ENCODE measurements around the gene NSRP1. TPM values are rescaled to one million over a fixed set of nuclear protein-coding genes. Genes with fewer than 3 reads are reported as not detected.

NSRP1 gene
- total RNA-seq, 1 donor from 2014 or later = 33.1 TPM

- Histone ChIP-seq H3K4me1 (no peaks in the 10 kb centered on the region), H3K36me3 (peaks cover 4% of the 10 kb centered on the region), H3K9me3 (no peaks in the 10 kb centered on the region), H3K27me3 (ENCODE audit: low read depth) (no peaks in the 10 kb centered on the region), H3K27ac (no peak overlapping the region), H3K4me3 (no peak overlapping the region)
- no peak for DNase-seq
- intact Hi-C loops (cut with DNase I) = no loop called here
- no peak for ATAC-seq
- TF ChIP-seq CTCF (IDR thresholded peaks at IDR 0.05) = no peak
These were observed 101.2 kb downstream of the NSRP1 start for GRCh38 chr17:30217746-30218245.

- H3K27me3 ChIP-seq (ENCODE audit: low read depth) = no peaks in the 10 kb centered on the region
- DNase-seq (no peak), ATAC-seq (no peak)
- TF ChIP-seq CTCF (IDR thresholded peaks at IDR 0.05) = no peak
- intact Hi-C loops (cut with DNase I) = no loop called here
- H3K36me3 ChIP-seq = peaks cover 4% of the 10 kb centered on the region
- no peaks in the 10 kb centered on the region for H3K9me3 ChIP-seq
- no peaks in the 10 kb centered on the region for H3K4me1 ChIP-seq
- H3K4me3 ChIP-seq = no peak overlapping the region
- no peak overlapping the region for H3K27ac ChIP-seq
These were observed 102.2 kb downstream of the NSRP1 start for GRCh38 chr17:30218799-30219198.

- Histone ChIP-seq H3K27me3 (ENCODE audit: low read depth) (no peaks in the 10 kb centered on the region), H3K27ac (no peak overlapping the region), H3K4me1 (no peaks in the 10 kb centered on the region), H3K9me3 (no peaks in the 10 kb centered on the region), H3K4me3 (no peak overlapping the region), H3K36me3 (peaks cover 4% of the 10 kb centered on the region)
- intact Hi-C loops (cut with DNase I) = no loop called here
- DNase-seq = no peak
- no peak for ATAC-seq
- no peak for TF ChIP-seq CTCF (IDR thresholded peaks at IDR 0.05)
These were observed 102.7 kb downstream of the NSRP1 start for GRCh38 chr17:30219315-30219714.

- ATAC-seq (no peak), DNase-seq (no peak)
- intact Hi-C loops (cut with DNase I) = no loop called here
- Histone ChIP-seq H3K4me3 (no peak overlapping the region), H3K36me3 (peaks cover 4% of the 10 kb centered on the region), H3K27ac (no peak overlapping the region), H3K9me3 (no peaks in the 10 kb centered on the region), H3K4me1 (no peaks in the 10 kb centered on the region), H3K27me3 (ENCODE audit: low read depth) (no peaks in the 10 kb centered on the region)
- no peak for TF ChIP-seq CTCF (IDR thresholded peaks at IDR 0.05)
These were observed 103.2 kb downstream of the NSRP1 start for GRCh38 chr17:30219833-30220232.

GRCh38 chr17:30220414-30220813 is 103.8 kb downstream of the NSRP1 start:
- H3K27ac ChIP-seq = no peak overlapping the region
- no peak for TF ChIP-seq CTCF (IDR thresholded peaks at IDR 0.05)
- no peak overlapping the region for H3K4me3 ChIP-seq
- no peak for ATAC-seq
- no peaks in the 10 kb centered on the region for H3K27me3 ChIP-seq (ENCODE audit: low read depth)
- no peak for DNase-seq
- intact Hi-C loops (cut with DNase I) = no loop called here
- H3K36me3 ChIP-seq = peaks cover under 1% of the 10 kb centered on the region
- no peaks in the 10 kb centered on the region for H3K4me1 ChIP-seq
- no peaks in the 10 kb centered on the region for H3K9me3 ChIP-seq

- Histone ChIP-seq H3K36me3 (no peaks in the 10 kb centered on the region), H3K27ac (no peak overlapping the region), H3K27me3 (ENCODE audit: low read depth) (no peaks in the 10 kb centered on the region), H3K9me3 (no peaks in the 10 kb centered on the region), H3K4me1 (no peaks in the 10 kb centered on the region), H3K4me3 (no peak overlapping the region)
- DNase-seq = no peak
- TF ChIP-seq CTCF (IDR thresholded peaks at IDR 0.05) = no peak
- intact Hi-C loops (cut with DNase I) = no loop called here
- ATAC-seq = no peak
These were observed 104.7 kb downstream of the NSRP1 start for GRCh38 chr17:30221346-30221745.
